Keratinocyte (primary cell): Measurements from ENCODE around the gene CSTB. TPM values are rescaled to one million over a fixed set of nuclear protein-coding genes. Genes with fewer than 3 reads are reported as not detected.

Experiments
- DNase-seq: peaks from one replicate; pipeline ENCODE4 v3.0.0-alpha.2; 2011; ENCODE audit warnings: low read depth, missing footprints, low spot score
- FAIRE-seq: peaks from 2 replicates; lab custom pipeline; 2011; peaks lifted over from hg19 to GRCh38; lab: Jason Lieb, UNC
- H2AFZ ChIP-seq: 2 replicates; pipeline ENCODE4 v1.6.0; 2012; ENCODE audit warnings: low read length, control low read depth, inconsistent platforms; ENCODE audit not compliant: control insufficient read depth
- H3K27ac ChIP-seq: 2 replicates; pipeline ENCODE4 v1.5.1; 2011; ENCODE audit warnings: low read length; ENCODE audit not compliant: control insufficient read depth, insufficient read depth
- H3K27me3 ChIP-seq: 3 replicates; pipeline ENCODE4 v1.6.0; 2011; ENCODE audit warnings: low read length; ENCODE audit not compliant: control insufficient read depth, insufficient read depth; ENCODE audit errors: extremely low read depth
- H3K36me3 ChIP-seq, 2 experiments: 2 replicates in 1 of 2; 3 replicates in 1 of 2; pipeline ENCODE4 v1.5.1; 2011; ENCODE audit warnings: low read length in 2 of 2, mild to moderate bottlenecking in 1 of 2; ENCODE audit not compliant: control insufficient read depth in 2 of 2, insufficient read depth in 2 of 2; ENCODE audit errors: extremely low read depth in 1 of 2
- H3K4me1 ChIP-seq: 3 replicates; pipeline ENCODE4 v1.5.1; 2011; ENCODE audit warnings: low read length; ENCODE audit not compliant: control insufficient read depth, insufficient read depth; ENCODE audit errors: extremely low read depth
- H3K4me2 ChIP-seq: 3 replicates; pipeline ENCODE4 v1.6.0; 2011; ENCODE audit warnings: low read depth, low read length; ENCODE audit not compliant: control insufficient read depth, insufficient read depth; ENCODE audit errors: extremely low read depth
- H3K4me3 ChIP-seq, 3 experiments: fragments of 200-600 bp in 1 of 3; sonication (generic) in 1 of 3; 2 replicates in 2 of 3; 3 replicates in 1 of 3; pipeline ENCODE4 v1.5.1; 2011 to 2016; ENCODE audit warnings: low read length in 3 of 3, mild to moderate bottlenecking in 3 of 3, control low read depth in 2 of 3, inconsistent platforms in 1 of 3, low read depth in 1 of 3, mixed read lengths in 1 of 3, mixed run types in 1 of 3, moderate library complexity in 1 of 3; ENCODE audit not compliant: control insufficient read depth in 2 of 3, insufficient read depth in 2 of 3; ENCODE audit errors: extremely low read depth in 1 of 3
- H3K79me2 ChIP-seq: 2 replicates; pipeline ENCODE4 v1.6.0; 2012; ENCODE audit warnings: low read length; ENCODE audit not compliant: control insufficient read depth, insufficient read depth
- H3K9ac ChIP-seq: 3 replicates; pipeline ENCODE4 v1.6.0; 2011; ENCODE audit warnings: low read length; ENCODE audit not compliant: control insufficient read depth, insufficient read depth; ENCODE audit errors: extremely low read depth
- H3K9me1 ChIP-seq: 3 replicates; pipeline ENCODE4 v1.6.0; 2011; ENCODE audit warnings: low read length; ENCODE audit not compliant: control insufficient read depth, insufficient read depth; ENCODE audit errors: extremely low read depth
- H3K9me3 ChIP-seq: 2 replicates; pipeline ENCODE4 v1.5.1; 2012; ENCODE audit warnings: low read depth, low read length; ENCODE audit not compliant: control insufficient read depth
- H4K20me1 ChIP-seq: 3 replicates; pipeline ENCODE4 v1.6.0; 2011; ENCODE audit warnings: low read length; ENCODE audit not compliant: control insufficient read depth, insufficient read depth; ENCODE audit errors: extremely low read depth
- CTCF ChIP-seq, 3 experiments: IDR thresholded peaks in 1 of 3; conservative IDR thresholded peaks in 1 of 3; optimal IDR thresholded peaks in 1 of 3; 2 replicates in 2 of 3; 3 replicates in 1 of 3; pipeline versions ENCODE3 to v1.5.1; 2011; ENCODE audit warnings: low read length in 3 of 3, mild to moderate bottlenecking in 3 of 3, moderate library complexity in 2 of 3, control low read depth in 1 of 3, inconsistent platforms in 1 of 3; ENCODE audit not compliant: insufficient read depth in 2 of 3; ENCODE audit errors: extremely low read depth in 1 of 3
- EZH2 ChIP-seq: IDR thresholded peaks from one replicate; pipeline ENCODE4 v1.6.1; 2012; ENCODE audit warnings: inconsistent platforms, mild to moderate bottlenecking, low read length, moderate library complexity
- dilution Hi-C: fragments of 300-500 bp; cut with MboI; formaldehyde crosslinking; loops from one replicate; pipeline ENCODE4 v1.7.0; 2020; ENCODE audit warnings: low sequenced_read_pairs; ENCODE audit not compliant: extremely low pct_ligation_motif_present
- polyA plus RNA-seq, 5 experiments: library from polyadenylated mRNA; depleted of rRNA in 3 of 5; stranded (reverse) in 3 of 5; stranded (forward) in 1 of 5; unstranded in 1 of 5; fragments of >200 nt; gene quantifications; 1 replicate in 1 of 5; 2 replicates in 3 of 5; 3 replicates in 1 of 5; pipeline versions ENCODE4 v1.2.1 to v1.2.3, GENCODE V29; 2011 to 2012; ENCODE audit warnings: missing spikeins in 2 of 5, low read depth in 1 of 5, low replicate concordance in 1 of 5

The CSTB gene
- polyA plus RNA-seq, 1 donor (not counting 4 experiments of a cell fraction or from before 2014, with no cell fraction given) = 126 TPM

GRCh38 chr21:43749651-43750262, 26.4 kb downstream of the CSTB start:
- no peak overlapping the region for H3K4me2 ChIP-seq
- H3K9me1 ChIP-seq = no peaks in the 10 kb centered on the region
- no peak overlapping the region for H3K4me3 ChIP-seq
- H3K4me1 ChIP-seq = no peaks in the 10 kb centered on the region
- no peak overlapping the region for H2AFZ ChIP-seq
- no peaks in the 10 kb centered on the region for H3K79me2 ChIP-seq
- no peak for TF ChIP-seq EZH2
- TF ChIP-seq CTCF (optimal IDR thresholded peaks at IDR 0.05 in 1 of 3, IDR thresholded peaks at IDR 0.05 in 1 of 3, conservative IDR thresholded peaks at IDR 0.05 in 1 of 3; ENCODE audit: extremely low read depth in 1 of 3, insufficient read depth in 2 of 3, low read length in 3 of 3) = no peak
- H4K20me1 ChIP-seq = no peaks in the 10 kb centered on the region
- H3K27me3 ChIP-seq = no peaks in the 10 kb centered on the region
- peaks cover 49 to 54% of the 10 kb centered on the region in 2 experiments for H3K36me3 ChIP-seq
- H3K9me3 ChIP-seq = no peaks in the 10 kb centered on the region
- FAIRE-seq = no peak
- dilution Hi-C loops = no loop called here
- no peak overlapping the region for H3K27ac ChIP-seq
- DNase-seq = no peak
- no peak overlapping the region for H3K9ac ChIP-seq

DNA sequence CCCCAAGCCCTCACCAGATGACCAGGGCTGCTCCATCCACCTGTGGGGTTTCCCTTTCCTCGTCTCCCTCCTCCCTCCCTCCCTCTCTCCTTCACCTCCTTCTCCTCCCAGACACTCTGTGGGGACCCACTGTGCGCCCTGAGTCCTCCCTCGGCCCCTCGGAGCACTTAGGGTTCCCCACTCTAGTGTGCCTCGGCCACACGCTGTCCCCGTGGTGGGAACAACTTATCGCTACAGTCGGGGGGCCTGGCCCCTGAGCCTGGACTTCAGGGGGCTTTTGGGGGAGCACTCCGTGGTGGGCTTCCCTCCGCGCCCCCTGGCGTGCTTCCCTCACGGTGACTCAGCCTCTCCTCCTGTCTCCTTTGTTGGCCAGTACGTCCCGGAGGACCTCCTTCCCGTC, 27.5 kb downstream of the CSTB start:
- Histone ChIP-seq H3K4me2 (no peak overlapping the region), H3K27ac (no peak overlapping the region), H3K4me3 (no peak overlapping the region), H3K9me3 (no peaks in the 10 kb centered on the region), H3K36me3 (peaks cover 51 to 53% of the 10 kb centered on the region in 2 experiments), H3K9me1 (no peaks in the 10 kb centered on the region), H3K4me1 (no peaks in the 10 kb centered on the region), H4K20me1 (no peaks in the 10 kb centered on the region), H3K9ac (no peak overlapping the region), H3K27me3 (no peaks in the 10 kb centered on the region), H3K79me2 (no peaks in the 10 kb centered on the region), H2AFZ (no peak overlapping the region)
- no peak for FAIRE-seq
- TF ChIP-seq EZH2 (no peak), CTCF (optimal IDR thresholded peaks at IDR 0.05 in 1 of 3, IDR thresholded peaks at IDR 0.05 in 1 of 3, conservative IDR thresholded peaks at IDR 0.05 in 1 of 3; ENCODE audit: extremely low read depth in 1 of 3, insufficient read depth in 2 of 3, low read length in 3 of 3) (no peak)
- no peak for DNase-seq
- dilution Hi-C loops = no loop called here
